Skeletal muscle satellite cell (primary cell): ENCODE data around the gene NADSYN1.

ENCODE experiments used
- H3K27me3 ChIP-seq: 2 replicates; pipeline ENCODE4 v1.7.0; 2013; ENCODE audit warnings: low read length; ENCODE audit not compliant: control insufficient read depth, insufficient read depth
- H3K36me3 ChIP-seq: 2 replicates; pipeline ENCODE4 v1.7.0; 2013; ENCODE audit warnings: mild to moderate bottlenecking, control low read depth, low read length; ENCODE audit not compliant: insufficient read depth
- H3K4me1 ChIP-seq: 2 replicates; pipeline ENCODE4 v1.7.0; 2013; ENCODE audit warnings: low read length; ENCODE audit not compliant: control insufficient read depth, insufficient read depth
- H3K4me2 ChIP-seq: 2 replicates; pipeline ENCODE4 v1.7.0; 2013; ENCODE audit warnings: mild to moderate bottlenecking, low read length
- H3K4me3 ChIP-seq: 2 replicates; pipeline ENCODE4 v1.7.0; 2013; ENCODE audit warnings: low read length
- H3K9ac ChIP-seq: 2 replicates; pipeline ENCODE4 v1.7.0; 2013; ENCODE audit warnings: mild to moderate bottlenecking, low read depth, low read length, moderate library complexity
- H3K9me3 ChIP-seq: replicated peaks from 2 replicates; pipeline ENCODE4 v1.7.0; 2013; ENCODE audit warnings: mild to moderate bottlenecking, control low read depth, low read length

Gene NADSYN1

DNA sequence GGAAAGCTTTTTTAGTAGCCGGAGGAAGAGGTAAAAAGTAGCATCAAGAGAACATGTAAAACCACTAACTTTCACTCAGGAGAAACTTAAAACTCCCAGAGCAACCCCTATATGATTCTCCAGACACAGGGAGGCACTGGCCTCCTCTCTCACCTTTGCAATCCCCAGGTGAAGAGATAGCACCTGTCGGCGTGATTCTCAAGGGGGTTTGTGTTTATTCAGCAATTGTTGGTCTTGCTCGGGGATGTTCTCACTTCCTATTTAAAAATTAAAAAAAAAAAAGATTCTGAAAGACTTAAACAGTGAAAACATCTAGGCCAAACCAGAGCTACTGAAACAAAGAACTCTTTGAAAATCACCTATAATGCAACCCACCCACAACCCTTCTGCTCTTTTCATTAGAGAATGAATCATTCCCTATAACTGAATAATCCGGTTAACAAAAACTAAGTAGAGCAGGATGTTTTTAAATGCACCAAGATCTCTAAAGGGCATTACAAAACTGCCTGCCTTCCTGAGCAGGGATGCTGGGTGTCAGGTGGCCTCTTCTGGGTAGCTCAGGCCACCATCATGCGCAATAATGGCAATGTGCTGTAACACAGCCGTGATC, 29.7 kb upstream of the NADSYN1 start:
- Histone ChIP-seq H3K4me3 (no peak overlapping the region), H3K27me3 (peaks cover 12% of the 10 kb centered on the region), H3K9ac (no peak overlapping the region), H3K4me2 (no peak overlapping the region), H3K36me3 (no peaks in the 10 kb centered on the region), H3K4me1 (peaks cover 4% of the 10 kb centered on the region), H3K9me3 (no peaks in the 10 kb centered on the region)

- H3K9me3 ChIP-seq: no peaks in the 10 kb centered on the region
- H3K4me1 ChIP-seq: no peaks in the 10 kb centered on the region
- H3K36me3 ChIP-seq: no peaks in the 10 kb centered on the region
- H3K4me3 ChIP-seq: no peak overlapping the region
- H3K9ac ChIP-seq: no peak overlapping the region
- peaks cover 14% of the 10 kb centered on the region for H3K27me3 ChIP-seq
- H3K4me2 ChIP-seq: no peak overlapping the region
Measured at GRCh38 chr11:71425409-71425808, 27.6 kb upstream of the NADSYN1 start.

DNA sequence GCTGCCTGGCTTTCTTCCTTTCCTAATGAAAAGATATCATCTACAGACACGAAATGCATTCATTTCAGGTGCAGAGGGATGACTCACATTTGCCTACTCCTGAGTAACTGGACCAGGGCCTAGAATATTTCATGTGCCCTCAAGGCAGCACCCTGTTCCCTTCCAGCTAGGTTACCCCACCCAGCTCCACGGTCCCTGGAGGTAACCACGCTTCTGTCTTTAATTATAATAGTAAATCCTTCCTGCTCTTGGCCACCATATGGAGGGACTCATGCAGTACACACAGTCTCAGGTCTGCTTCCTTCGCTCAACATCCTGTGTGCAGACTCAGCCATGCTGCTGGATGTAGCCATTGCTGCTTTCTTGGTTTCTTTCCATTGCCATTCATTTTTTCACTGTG, 27.1 kb upstream of the NADSYN1 start:
- Histone ChIP-seq H3K27me3 (peaks cover 14% of the 10 kb centered on the region), H3K9me3 (no peaks in the 10 kb centered on the region), H3K36me3 (no peaks in the 10 kb centered on the region), H3K4me1 (no peaks in the 10 kb centered on the region), H3K4me3 (no peak overlapping the region), H3K9ac (no peak overlapping the region), H3K4me2 (no peak overlapping the region)

- Histone ChIP-seq H3K27me3 (peaks cover 14% of the 10 kb centered on the region), H3K4me3 (no peak overlapping the region), H3K9ac (no peak overlapping the region), H3K9me3 (no peaks in the 10 kb centered on the region), H3K36me3 (no peaks in the 10 kb centered on the region), H3K4me1 (no peaks in the 10 kb centered on the region), H3K4me2 (no peak overlapping the region)
Measured at GRCh38 chr11:71426413-71426812, 26.6 kb upstream of the NADSYN1 start.

DNA sequence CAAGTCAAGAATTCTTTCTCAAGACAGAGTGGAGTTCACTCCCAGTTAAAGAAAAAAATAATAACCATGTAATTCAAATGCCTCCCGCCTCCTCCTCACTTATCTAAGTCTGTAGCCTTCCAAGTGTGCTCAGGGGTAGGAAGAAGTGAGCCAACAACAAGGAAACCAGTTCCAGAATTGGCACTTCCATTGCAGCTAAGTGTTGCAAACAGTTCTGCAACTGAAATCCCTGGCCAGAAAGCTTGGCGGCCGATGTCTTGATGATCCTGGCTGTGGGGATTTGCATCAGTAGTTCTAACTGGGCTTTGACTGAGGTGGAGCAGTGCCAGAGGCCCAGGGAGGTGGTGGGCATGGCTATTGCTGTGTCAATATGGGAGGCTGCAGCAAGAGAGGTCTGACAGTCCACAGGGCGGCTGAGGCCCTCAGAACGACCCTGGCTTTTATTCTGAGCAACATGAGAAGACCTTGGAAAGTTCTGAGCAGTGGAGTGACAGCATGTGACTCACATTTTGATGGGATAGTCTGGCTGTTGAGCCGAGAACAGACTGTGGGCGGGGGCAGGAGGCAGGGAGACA, 24.1 kb upstream of the NADSYN1 start:
- H3K36me3 ChIP-seq: no peaks in the 10 kb centered on the region
- H3K4me1 ChIP-seq: no peaks in the 10 kb centered on the region
- H3K4me3 ChIP-seq: no peak overlapping the region
- no peaks in the 10 kb centered on the region for H3K9me3 ChIP-seq
- peaks cover 9% of the 10 kb centered on the region for H3K27me3 ChIP-seq
- no peak overlapping the region for H3K4me2 ChIP-seq
- no peak overlapping the region for H3K9ac ChIP-seq

- Histone ChIP-seq H3K4me2 (no peak overlapping the region), H3K9me3 (no peaks in the 10 kb centered on the region), H3K4me1 (no peaks in the 10 kb centered on the region), H3K9ac (no peak overlapping the region), H3K36me3 (peaks cover 4% of the 10 kb centered on the region), H3K27me3 (peaks cover 9% of the 10 kb centered on the region), H3K4me3 (no peak overlapping the region)
Measured at GRCh38 chr11:71429701-71430100, 23.3 kb upstream of the NADSYN1 start.

- Histone ChIP-seq H3K4me2 (no peak overlapping the region), H3K4me1 (no peaks in the 10 kb centered on the region), H3K36me3 (peaks cover 8% of the 10 kb centered on the region), H3K27me3 (peaks cover 9% of the 10 kb centered on the region), H3K9ac (no peak overlapping the region), H3K4me3 (no peak overlapping the region), H3K9me3 (no peaks in the 10 kb centered on the region)
Measured at GRCh38 chr11:71430166-71430565, 22.8 kb upstream of the NADSYN1 start.

- Histone ChIP-seq H3K9ac (no peak overlapping the region), H3K4me2 (no peak overlapping the region), H3K4me1 (no peaks in the 10 kb centered on the region), H3K9me3 (no peaks in the 10 kb centered on the region), H3K27me3 (peaks cover 9% of the 10 kb centered on the region), H3K36me3 (peaks cover 15% of the 10 kb centered on the region), H3K4me3 (no peak overlapping the region)
Measured at GRCh38 chr11:71431271-71431670, 21.7 kb upstream of the NADSYN1 start.

GRCh38 chr11:71432761-71433647, 20.0 kb upstream of the NADSYN1 start:
- H3K9me3 ChIP-seq: no peaks in the 10 kb centered on the region
- no peak overlapping the region for H3K4me3 ChIP-seq
- no peak overlapping the region for H3K9ac ChIP-seq
- H3K4me1 ChIP-seq: no peaks in the 10 kb centered on the region
- peaks cover 3% of the 10 kb centered on the region for H3K27me3 ChIP-seq
- H3K4me2 ChIP-seq: no peak overlapping the region
- H3K36me3 ChIP-seq: peaks cover 21% of the 10 kb centered on the region

- H3K27me3 ChIP-seq: peaks cover 3% of the 10 kb centered on the region
- no peak overlapping the region for H3K4me2 ChIP-seq
- peaks cover 30% of the 10 kb centered on the region for H3K36me3 ChIP-seq
- H3K9ac ChIP-seq: no peak overlapping the region
- no peaks in the 10 kb centered on the region for H3K9me3 ChIP-seq
- H3K4me1 ChIP-seq: no peaks in the 10 kb centered on the region
- no peak overlapping the region for H3K4me3 ChIP-seq
Measured at GRCh38 chr11:71433648-71434450, 19.2 kb upstream of the NADSYN1 start.

GRCh38 chr11:71434576-71435130, 18.4 kb upstream of the NADSYN1 start:
- H3K36me3 ChIP-seq: peaks cover 31% of the 10 kb centered on the region
- no peak overlapping the region for H3K9ac ChIP-seq
- H3K27me3 ChIP-seq: peaks cover 2% of the 10 kb centered on the region
- no peak overlapping the region for H3K4me2 ChIP-seq
- H3K9me3 ChIP-seq: no peaks in the 10 kb centered on the region
- no peak overlapping the region for H3K4me3 ChIP-seq
- no peaks in the 10 kb centered on the region for H3K4me1 ChIP-seq
